Measurements from ENCODE around the gene TSPOAP1.

Gene TSPOAP1

GRCh38 chr17:58316260-58316960, 12.2 kb downstream of the TSPOAP1 start:
- DNase-seq, result no peak

GRCh38 chr17:58315750-58316149, 12.8 kb downstream of the TSPOAP1 start:
- no peak for DNase-seq

GRCh38 chr17:58315281-58315711, 13.3 kb downstream of the TSPOAP1 start:
- no peak for DNase-seq

- DNase-seq, result no peak
These were observed 13.9 kb downstream of the TSPOAP1 start for GRCh38 chr17:58314706-58315015.

GRCh38 chr17:58313815-58314705, 14.5 kb downstream of the TSPOAP1 start:
- no peak for DNase-seq

- DNase-seq, result no peak
These were observed 15.8 kb downstream of the TSPOAP1 start for GRCh38 chr17:58312829-58313228.

GRCh38 chr17:58312021-58312630, 16.5 kb downstream of the TSPOAP1 start:
- DNase-seq, result no peak

- no peak for DNase-seq
These were observed 17.1 kb downstream of the TSPOAP1 start for GRCh38 chr17:58311429-58311894.

- DNase-seq, result no peak
These were observed 17.8 kb downstream of the TSPOAP1 start for GRCh38 chr17:58310511-58311428.

- DNase-seq, result no peak
These were observed 18.7 kb downstream of the TSPOAP1 start for GRCh38 chr17:58309918-58310259.

- DNase-seq, result no peak
These were observed 19.3 kb downstream of the TSPOAP1 start for GRCh38 chr17:58308985-58309917.

GRCh38 chr17:58308173-58308984, 20.2 kb downstream of the TSPOAP1 start:
- no peak for DNase-seq

GRCh38 chr17:58307468-58308172, 21.0 kb downstream of the TSPOAP1 start:
- no peak for DNase-seq

GRCh38 chr17:58306131-58306951, 22.3 kb downstream of the TSPOAP1 start:
- no peak for DNase-seq

GRCh38 chr17:58305626-58306025, 23.0 kb downstream of the TSPOAP1 start:
- no peak for DNase-seq

- no peak for DNase-seq
These were observed 23.7 kb downstream of the TSPOAP1 start for GRCh38 chr17:58304750-58305486.

- peak in 4 of 5 experiments; percentile 42 to 74 (median 48) for DNase-seq
These were observed 24.4 kb downstream of the TSPOAP1 start for GRCh38 chr17:58303971-58304749.

Data from T-helper 2 cell (primary cell).